HG03565 (cell line): ENCODE measurements around the gene UBXN1.

Experiments
- ATAC-seq: cut with Tn5 transposase; IDR thresholded peaks from one replicate; pipeline ENCODE4 v1.9.1; 2021; ENCODE audit warnings: mild to moderate bottlenecking, moderate library complexity; ENCODE audit not compliant: unreplicated experiment

Gene UBXN1, protein sequence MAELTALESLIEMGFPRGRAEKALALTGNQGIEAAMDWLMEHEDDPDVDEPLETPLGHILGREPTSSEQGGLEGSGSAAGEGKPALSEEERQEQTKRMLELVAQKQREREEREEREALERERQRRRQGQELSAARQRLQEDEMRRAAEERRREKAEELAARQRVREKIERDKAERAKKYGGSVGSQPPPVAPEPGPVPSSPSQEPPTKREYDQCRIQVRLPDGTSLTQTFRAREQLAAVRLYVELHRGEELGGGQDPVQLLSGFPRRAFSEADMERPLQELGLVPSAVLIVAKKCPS

DNA sequence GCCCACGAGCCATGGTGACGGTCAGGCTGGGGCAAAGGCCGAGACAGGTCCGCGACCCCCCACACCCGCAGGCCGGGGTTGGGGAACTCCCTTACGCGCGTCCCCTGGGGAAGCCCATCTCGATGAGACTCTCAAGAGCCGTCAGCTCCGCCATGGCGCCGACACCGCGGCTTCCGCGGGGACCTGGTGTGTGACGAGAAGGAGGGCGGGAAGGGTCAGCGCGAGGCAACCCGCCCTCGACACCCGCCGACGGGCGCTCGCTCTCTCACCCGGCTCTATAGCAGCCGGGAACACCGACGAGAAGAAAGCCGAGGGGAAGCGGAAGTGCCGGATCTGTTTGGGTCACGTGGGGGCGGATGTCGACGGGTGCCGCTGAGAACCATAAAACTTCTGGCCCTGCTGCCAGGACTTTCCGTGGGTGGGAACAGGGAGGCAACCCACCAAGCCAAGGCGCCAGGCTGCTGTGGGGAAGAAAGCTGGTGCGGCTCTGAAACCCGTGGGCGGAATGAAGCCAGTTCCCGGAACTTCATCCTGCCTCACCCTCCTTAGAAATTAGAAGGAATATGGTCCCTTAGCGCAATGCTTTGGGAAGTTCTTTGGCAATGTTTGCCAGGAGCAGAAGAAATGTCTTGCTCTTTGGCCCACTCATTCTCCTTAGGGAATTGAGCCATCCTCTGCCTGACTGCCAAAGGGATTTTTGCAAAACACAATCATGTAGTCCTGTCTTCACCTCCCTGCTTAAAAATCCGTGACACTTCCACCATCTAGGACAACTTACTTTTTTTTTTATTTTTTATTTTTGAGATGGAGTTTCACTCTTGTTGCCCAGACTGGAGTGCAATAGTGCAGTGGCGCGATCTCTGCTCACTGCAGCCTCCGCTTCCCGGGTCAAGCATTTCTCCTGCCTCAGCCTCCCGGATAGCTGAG is at the start of gene UBXN1:
Gene UBXN1, minus strand, starts transcription at position 304 of the 927 bp plus-strand sequence. Its CDS starts 150 bp downstream, at position 154.
- ATAC-seq, result peak; percentile 45

DNA sequence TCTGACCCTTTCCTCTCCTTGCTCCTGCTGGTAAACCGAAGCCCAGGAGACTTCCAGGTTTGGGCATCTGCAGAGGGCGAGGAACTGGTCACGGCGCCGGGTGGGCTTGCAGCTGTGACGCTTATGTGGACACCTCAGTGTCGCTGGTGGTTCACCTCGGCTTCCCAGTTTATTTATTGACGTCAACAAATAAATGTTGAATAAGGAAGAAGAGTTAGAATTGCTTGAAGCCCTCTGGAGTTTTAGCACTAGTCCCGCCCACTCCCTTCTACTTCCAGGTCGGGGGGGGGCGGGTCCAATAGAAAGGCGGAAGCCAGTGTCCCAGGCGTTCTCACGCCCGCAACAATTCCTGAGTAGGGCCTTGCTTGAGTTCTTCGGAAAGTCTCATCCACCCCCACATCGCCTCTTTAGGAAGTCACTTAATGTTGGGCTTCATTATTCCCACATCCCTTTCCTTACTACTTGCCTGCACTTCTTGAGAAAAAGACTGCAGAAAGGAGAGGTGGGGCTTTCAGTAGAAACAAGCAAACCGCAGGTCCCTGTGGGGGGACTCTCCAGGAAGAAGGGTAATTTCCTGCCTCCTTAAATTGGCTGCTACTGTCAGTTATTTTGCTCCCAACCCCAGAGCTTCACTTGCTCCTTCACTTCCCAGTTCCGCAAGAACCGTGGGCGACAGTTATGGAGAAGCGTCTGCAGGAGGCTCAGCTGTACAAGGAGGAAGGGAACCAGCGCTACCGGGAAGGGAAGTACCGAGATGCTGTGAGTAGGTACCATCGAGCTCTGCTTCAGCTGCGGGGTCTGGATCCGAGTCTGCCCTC is 49.5 kb upstream of the UBXN1 start, which contains the start of gene TTC9C:
Gene TTC9C, plus strand, starts transcription at position 316 of the 818 bp plus-strand sequence. Its CDS starts 363 bp downstream, at position 679.
- ATAC-seq, result no peak

DNA sequence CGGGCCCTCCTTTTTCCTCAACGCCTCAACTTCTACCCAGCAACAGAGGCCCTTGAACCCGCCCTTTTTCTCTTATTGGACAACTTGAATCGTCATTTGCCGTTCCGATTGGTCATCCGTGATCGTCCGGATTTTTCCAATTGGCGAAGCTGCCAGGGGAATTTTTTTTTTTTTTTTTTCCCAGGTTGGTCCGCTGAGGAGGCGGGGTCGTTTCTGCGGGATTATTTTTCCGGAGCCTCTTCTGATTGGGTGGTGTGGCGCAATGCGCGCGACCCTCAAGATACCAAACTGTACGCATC is 48.9 kb upstream of the UBXN1 start:
- peak; percentile 39 for ATAC-seq

DNA sequence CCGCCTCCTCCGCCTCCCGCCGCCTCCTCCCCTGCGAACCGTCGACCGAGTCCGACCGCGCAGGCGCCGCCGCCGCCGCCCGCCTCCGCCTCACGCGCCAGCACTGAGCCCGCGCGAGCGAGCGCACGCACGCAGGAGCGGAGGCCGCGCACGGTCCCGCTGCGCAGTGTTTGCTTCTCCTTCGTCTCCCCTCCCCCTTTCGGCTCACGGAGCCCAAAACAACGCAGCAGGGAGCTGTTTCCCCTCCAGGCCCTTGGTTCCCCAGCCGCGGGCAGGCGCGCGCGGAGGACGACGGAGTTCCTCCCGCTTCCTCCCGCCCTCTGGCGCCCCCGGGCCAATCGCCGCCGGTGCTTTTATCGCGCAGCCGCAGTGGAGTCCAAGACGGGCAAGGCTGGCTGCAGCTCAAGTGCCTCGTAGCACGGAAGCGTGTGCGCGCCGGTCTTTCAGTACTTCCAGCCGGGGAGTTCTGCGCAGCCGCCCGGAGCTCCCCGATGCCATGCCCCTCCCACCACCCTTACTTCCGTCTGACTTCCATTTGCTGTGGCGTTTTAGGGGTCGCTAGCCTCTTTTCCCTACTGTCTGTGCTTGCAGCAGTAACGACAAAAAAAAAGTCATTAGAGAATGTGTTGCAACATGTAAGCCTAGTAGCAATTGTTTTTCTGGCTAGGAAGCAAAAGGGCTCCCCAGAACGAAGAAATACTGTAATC is 48.4 kb upstream of the UBXN1 start, which contains the start of gene HNRNPUL2:
Gene HNRNPUL2, minus strand, starts transcription at position 293 of the 707 bp plus-strand sequence. CDS start 301 bp downstream, outside the sequence.
- ATAC-seq, result peak; percentile 65

DNA sequence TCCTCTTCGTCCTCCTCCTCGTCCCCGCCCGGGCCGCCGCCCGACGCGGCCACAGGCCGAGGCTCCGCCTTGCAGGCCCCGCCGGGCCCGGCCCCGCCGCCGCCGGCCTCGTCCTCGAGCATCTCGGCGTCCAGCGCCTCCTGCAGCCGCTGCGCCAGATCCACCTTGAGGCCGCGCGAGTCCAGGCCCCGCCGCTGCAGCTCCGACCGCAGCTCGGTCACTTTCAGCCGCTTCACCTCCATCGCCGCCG is 48.0 kb upstream of the UBXN1 start:
- ATAC-seq, result no peak

DNA sequence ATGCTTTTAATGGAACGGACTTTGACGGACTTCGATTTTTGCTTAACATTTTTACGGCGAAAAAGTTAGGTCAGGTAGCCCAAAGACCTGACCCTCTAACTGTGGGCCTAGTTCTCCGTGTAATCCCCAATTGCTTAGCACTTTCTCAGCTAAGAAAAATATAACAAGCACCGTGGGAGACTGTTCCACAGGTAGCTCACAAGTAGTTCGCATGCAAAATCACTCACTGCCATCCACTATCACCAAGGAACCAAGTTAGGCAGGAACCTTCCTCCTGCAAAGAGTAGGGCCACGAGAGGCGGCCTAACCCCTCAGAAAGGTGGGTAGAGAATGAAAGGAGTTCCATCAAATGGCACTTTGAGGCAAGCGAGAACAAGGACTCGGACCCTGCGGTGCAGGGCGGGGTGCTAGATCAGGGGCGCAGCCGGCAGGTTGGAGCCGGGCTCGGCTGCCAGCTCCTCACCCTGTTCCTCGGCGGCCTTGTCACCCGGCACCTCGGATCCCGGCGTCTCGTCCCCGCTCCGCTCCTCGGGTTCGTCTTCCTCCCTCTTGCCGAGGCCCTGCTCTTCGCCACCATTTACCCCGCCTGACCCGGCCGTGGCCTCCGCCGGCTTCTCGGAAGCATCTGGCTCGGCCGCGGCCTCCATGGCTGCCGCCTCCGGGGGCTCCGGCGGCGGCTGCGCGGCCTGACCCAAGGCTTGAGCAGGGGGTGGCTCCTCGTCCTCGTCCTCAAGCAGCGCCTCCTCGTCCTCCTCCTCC is 47.5 kb upstream of the UBXN1 start:
- peak; percentile 1 for ATAC-seq

DNA sequence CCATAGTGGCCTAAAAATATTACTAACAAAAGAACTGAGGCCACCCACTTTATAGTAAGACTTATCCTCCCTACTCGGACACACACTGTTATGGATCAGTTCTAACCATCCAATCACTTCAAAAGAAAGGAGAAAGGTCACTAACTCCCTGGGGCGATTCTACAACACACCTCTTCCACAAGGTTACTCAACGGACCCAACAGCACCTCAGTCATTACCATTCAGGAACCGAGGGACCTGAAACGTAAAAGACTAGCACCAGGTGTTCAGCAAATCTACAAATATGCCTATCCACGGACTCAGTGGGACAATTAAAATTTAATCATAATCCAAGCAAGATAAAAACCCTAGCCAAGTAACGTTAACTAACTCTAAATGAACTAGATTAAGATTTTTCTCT is 46.8 kb upstream of the UBXN1 start:
- no peak for ATAC-seq

DNA sequence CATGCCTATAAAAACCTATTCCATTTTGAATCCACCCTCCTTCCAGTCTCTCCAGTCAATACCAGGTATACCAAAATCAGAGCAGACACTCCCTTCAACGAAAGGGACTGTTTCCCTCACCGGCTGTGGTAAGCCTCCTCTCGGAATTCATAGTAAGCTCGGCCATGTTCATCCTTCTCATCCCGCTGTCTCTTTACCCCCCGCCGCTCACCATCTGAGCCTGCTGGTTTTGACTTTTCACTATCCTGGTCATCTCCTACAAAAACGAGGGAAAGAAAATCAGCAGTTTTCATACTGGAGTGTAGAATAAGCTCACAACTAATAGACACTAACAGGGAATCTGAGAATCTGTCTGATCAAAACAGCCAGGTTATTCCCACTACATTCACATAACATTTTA is 45.3 kb upstream of the UBXN1 start:
- ATAC-seq, result no peak

DNA sequence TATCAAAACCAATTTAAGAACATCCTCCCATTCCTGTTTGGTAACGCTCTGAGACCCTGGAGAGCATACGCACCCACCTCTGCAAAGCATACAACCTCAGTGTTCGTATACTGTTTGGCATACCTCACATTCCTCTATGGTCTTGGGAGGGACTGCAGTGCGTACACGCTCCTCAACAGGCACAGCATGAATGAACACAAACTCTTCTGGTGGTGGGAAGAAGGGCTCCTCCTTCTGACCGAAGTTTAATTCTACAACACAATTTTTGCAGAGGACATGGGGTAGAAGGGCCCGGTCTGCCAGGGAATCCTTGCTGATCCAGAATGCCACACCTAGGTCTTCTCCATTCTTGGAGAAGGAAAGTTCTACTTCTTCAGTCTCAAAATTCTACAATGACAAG is 43.1 kb upstream of the UBXN1 start:
- no peak for ATAC-seq

DNA sequence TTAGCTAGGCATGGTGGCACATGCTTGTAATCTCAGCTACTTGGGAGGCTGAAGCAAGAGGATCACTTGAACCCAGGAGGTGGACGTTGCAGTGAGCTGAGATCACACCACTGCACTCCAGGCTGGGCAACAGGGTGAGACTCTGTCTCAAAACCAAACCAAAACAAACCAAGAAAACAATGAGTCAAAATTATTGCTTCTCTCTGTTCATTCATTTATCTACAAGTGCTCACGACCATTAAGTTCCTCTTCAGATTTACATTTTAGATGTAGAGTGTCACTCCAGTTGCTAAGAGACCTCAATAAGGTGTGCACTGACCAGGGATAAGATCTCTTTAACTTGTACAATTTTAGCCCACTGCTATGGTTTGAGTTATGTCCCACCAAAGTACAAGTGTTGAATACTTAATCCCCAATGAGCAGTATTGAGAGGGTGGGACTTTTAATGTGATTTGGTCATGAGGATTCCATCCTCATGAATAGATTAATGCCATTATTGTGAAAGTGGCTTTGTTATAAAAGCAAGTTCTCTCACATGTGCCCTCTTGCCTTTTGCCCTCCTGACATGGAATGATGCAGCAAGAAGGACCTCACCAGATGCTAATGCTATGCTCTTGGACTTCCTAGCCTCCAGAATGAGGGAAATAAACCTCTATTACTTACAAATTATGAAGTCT is 40.6 kb upstream of the UBXN1 start:
- no peak for ATAC-seq

DNA sequence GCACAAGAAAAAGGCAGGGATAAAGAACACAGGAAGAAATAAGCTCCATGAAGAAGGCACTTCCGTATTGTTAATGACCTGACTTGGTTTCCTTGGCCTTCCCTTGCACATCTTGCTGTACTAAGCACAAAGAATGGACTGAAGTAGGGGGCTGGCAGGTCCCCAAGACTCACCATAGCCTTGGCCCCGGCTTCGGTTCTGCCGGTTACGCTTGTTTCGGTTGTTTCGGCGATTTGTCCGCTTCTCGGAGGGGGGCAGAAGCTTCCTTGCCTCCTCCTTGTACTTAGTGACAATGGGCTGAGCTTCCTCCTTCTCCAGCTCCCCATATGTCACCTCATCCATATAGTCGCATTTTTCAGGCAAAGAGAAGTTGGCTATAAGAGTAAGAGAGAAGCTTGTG is 37.9 kb upstream of the UBXN1 start:
- ATAC-seq, result no peak

DNA sequence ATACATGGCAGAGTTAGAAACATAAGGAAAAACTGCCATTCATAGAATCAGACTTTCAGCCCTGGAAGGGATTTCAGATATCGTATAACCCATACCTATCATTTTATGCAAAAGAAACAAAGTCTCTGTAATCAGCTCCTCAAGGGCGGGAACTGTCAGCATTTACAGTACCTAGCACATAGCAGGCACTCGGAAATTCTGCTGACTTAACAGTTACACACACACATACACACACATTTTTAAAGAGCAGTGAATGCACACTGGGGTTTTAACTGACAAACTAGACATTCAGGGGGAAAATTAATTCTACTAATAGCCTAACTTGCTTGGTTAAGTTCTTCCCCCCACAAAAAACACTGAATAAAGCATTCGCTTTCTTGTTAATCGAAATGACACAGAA is 37.3 kb upstream of the UBXN1 start:
- ATAC-seq, result no peak

DNA sequence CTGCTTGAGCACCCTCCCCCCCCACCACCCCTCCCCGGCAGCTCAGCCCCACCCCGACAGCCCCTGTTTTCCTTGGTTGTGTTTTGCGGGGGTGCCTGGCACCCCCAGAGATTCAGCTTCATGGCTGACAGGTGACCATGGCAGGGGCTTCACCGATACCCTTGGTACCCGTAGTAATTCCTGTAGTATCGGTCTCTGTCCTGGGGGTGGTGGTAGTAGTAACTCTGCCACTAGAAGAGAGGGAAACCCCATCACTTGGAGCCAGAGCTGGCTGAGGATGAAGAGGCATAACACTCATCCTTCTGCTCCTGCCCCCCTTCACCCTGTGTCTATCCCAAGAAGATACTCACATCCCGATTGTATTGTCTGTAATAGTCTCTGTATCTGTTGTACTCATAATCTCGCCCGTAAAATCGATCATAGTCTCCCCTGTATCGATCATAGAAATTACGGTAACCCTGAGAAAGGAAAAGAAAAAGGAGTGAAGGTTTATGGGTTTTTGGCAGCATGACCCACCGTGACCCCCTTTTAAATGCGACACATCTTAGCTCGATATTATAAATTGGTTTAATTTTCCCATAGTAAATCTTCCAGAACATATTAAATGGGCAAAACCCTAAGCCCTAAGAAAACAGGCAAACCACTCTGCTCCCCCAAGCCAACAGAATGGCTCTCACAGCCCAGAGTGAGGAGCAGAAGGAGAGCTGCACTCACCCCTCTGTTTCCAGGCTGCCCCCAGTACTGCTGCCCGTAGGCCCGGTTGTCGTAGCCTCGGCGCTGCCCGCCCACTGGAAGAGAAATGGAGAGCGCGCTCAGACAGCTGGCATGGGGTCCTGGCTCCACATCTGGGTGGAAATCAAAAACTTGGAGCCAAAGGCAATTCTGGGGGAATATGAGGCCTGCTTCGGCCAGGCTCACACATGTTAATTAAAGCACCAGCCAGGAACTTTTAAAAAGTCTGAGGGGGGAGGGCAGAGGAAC is 36.6 kb upstream of the UBXN1 start:
- no peak for ATAC-seq

DNA sequence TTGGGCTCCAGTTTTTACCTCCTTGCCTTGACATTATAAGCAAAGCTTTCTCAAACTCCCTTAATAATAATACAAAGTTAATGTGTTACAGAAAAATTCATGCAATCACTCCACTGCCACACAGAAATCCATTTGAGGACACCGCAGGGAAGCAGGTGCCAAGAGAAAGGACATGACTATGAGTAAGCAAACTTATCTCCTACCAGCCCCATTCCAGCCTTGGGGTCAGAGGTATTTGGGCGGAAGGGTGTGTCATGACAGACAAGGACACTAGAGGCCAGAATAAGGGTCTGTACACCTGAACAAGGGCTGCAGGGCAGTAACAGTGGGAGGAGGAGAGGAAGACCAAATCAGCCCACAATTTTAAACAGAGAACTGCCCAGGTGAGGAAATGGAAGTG is 34.5 kb upstream of the UBXN1 start:
- ATAC-seq, result no peak

DNA sequence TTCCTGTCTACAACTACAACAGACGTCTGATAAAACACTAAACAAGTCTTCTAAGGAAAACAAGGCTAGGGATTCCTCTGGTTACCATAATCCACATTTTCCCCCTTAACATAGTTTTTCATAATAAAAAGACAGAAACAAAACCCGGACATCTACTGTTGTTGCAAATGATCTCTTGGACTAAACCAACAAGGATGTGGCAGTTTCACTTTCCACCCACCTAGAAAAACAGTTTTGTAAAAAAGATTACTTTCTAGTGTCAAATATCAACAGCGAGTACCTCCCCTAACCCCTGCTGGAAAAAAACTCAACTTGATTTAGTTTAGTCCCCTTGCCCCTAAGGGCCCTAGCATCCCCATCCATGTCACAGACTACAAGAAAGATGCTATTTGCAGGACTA is 34.0 kb upstream of the UBXN1 start:
- no peak for ATAC-seq

DNA sequence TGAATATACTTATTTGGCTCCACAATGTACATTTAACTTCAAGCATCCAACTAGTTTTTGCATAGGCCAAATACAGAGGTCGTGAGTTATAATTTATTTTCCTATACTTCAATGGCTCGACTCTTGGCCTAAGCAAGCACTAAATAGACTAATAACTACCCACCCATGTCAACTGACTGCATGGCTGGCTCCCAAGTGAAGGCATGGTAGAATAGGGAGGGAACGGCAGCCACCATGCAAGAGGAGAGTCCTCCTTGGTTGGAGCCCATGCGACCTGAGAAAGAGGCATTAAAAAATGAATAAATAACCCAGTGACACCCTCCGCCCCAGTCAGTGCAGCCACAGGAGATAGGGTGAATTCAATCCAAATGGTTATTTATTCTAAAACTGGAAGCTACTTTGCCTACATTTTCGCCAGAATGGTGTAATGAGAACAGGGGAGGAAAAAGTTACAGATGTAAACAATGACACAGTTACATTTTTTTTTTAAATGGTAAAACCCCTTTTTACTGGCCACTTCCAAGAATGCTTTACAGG is 33.5 kb upstream of the UBXN1 start:
- no peak for ATAC-seq

DNA sequence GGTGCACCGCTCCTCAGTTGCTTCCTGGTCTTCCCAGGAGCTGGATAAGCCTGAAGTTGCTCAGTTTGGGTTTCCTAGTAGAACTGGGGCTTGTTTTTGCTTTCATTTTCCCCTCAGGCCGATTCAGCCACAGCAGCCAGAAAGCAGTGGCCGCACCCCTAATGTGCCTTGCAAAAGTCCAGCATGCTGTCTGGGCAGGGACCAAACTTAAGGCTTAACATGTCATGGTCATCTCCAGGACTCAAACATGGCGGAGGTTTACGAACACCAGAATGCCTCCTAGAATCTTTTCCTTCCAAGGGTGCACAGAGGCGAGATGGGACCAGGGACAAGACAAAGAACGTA is 31.1 kb upstream of the UBXN1 start:
- ATAC-seq, result no peak
